ENCODE measurements around the gene PPP2CA.

DNA sequence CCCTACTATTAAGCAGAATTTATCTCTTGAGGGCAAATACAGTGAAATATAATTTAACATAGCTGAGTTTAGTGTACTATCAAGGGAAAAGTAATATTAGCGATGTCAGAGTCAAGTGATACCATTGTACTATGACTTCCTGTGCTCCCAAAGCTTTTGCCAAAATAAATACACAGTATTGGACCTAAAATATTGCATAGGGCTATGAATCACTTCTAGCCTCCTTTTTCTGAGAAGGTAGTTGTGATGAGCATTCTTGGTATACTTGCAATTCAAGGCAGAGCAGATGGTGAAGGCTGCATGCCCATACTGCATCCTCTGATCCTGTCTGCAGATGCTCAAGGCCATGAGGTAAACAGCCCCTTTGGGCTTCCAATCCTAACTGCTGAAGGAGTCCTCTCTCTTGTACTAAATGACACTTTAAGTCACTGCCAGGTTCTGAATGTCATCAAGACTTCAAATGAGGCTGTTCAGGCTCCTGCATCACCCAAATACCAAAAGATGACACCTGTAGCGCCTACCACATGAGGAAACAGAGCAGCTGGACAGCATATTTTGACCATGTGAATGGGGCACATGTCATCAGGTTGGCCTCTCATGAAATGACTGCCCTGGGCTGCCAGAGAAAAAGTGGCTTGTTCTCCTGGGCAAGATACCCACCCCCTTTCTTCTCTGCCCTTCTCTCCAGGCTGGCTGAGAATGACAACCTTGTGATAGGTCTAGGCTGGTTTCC, 29.7 kb upstream of the PPP2CA start:
- TF ChIP-seq, protein P1, sequence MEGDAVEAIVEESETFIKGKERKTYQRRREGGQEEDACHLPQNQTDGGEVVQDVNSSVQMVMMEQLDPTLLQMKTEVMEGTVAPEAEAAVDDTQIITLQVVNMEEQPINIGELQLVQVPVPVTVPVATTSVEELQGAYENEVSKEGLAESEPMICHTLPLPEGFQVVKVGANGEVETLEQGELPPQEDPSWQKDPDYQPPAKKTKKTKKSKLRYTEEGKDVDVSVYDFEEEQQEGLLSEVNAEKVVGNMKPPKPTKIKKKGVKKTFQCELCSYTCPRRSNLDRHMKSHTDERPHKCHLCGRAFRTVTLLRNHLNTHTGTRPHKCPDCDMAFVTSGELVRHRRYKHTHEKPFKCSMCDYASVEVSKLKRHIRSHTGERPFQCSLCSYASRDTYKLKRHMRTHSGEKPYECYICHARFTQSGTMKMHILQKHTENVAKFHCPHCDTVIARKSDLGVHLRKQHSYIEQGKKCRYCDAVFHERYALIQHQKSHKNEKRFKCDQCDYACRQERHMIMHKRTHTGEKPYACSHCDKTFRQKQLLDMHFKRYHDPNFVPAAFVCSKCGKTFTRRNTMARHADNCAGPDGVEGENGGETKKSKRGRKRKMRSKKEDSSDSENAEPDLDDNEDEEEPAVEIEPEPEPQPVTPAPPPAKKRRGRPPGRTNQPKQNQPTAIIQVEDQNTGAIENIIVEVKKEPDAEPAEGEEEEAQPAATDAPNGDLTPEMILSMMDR (IDR thresholded peaks at IDR 0.05) = no peak
- TF ChIP-seq REST (IDR thresholded peaks at IDR 0.05; ENCODE audit: insufficient read depth in 1 of 2, low read depth in 2 of 2, low read length in 1 of 2) (no peak), POLR2AphosphoS5 (IDR thresholded peaks at IDR 0.05; ENCODE audit: low read depth, low read length) (no peak), TCF7L2 (IDR thresholded peaks at IDR 0.05; ENCODE audit: low read depth, low read length) (no peak), SIN3A (IDR thresholded peaks at IDR 0.05; ENCODE audit: borderline replicate concordance, insufficient read depth, low read depth, low read length) (no peak)
